ACHN (cell line): ENCODE measurements around the gene TANC1.
A peak's percentile ranks its signal among the peaks of the same experiment; 100 is the strongest.

Experiments used
- DNase-seq: peaks from one replicate; pipeline ENCODE4 v3.0.0-alpha.2; 2015
- in situ Hi-C: cut with HindIII; loops from 2 replicates; pipeline ENCODE4 v1.10.0; 2017; ENCODE audit warnings: low sequenced_read_pairs, low pct_ligation_motif_present, low pct_unique_long_range_greater_than_20kb

Gene TANC1

GRCh38 chr2:158989165-158989564 is 20.7 kb downstream of the TANC1 start:
- no peak for DNase-seq
- in situ Hi-C loops: no loop called here

- in situ Hi-C loops: no loop called here
- peak; percentile 60 for DNase-seq
Observed at GRCh38 chr2:158990397-158991214, 22.2 kb downstream of the TANC1 start.

- in situ Hi-C loops: no loop called here
- DNase-seq: no peak
Observed at GRCh38 chr2:158993030-158993429, 24.6 kb downstream of the TANC1 start.

GRCh38 chr2:158993721-158994587 is 25.5 kb downstream of the TANC1 start:
- no peak for DNase-seq
- in situ Hi-C loops: no loop called here

- in situ Hi-C loops: no loop called here
- DNase-seq: no peak
Observed at GRCh38 chr2:158994920-158995676, 26.7 kb downstream of the TANC1 start.

GRCh38 chr2:158995677-158996049 is 27.2 kb downstream of the TANC1 start:
- no peak for DNase-seq
- in situ Hi-C loops: no loop called here

- DNase-seq: peak; percentile 6
- in situ Hi-C loops: no loop called here
Observed at GRCh38 chr2:158996378-158996993, 28.0 kb downstream of the TANC1 start.

- in situ Hi-C loops: no loop called here
- DNase-seq: no peak
Observed at GRCh38 chr2:158997037-158997790, 28.8 kb downstream of the TANC1 start.

GRCh38 chr2:158998551-158999248 is 30.3 kb downstream of the TANC1 start:
- in situ Hi-C loops: no loop called here
- no peak for DNase-seq

GRCh38 chr2:158999458-158999857 is 31.0 kb downstream of the TANC1 start:
- in situ Hi-C loops: no loop called here
- no peak for DNase-seq

- in situ Hi-C loops: no loop called here
Observed at GRCh38 chr2:159000072-159000471, 31.6 kb downstream of the TANC1 start.

GRCh38 chr2:159002462-159003111 is 34.1 kb downstream of the TANC1 start:
- DNase-seq: no peak
- in situ Hi-C loops: no loop called here

More at GRCh38 chr2:159000072-159000471, 31.6 kb downstream of the TANC1 start:
- DNase-seq: no peak

- DNase-seq: no peak
- in situ Hi-C loops: no loop called here
Observed at GRCh38 chr2:159003555-159003954, 35.1 kb downstream of the TANC1 start.

- in situ Hi-C loops: no loop called here
- DNase-seq: no peak
Observed at GRCh38 chr2:159004849-159005248, 36.4 kb downstream of the TANC1 start.

- in situ Hi-C loops: no loop called here
- DNase-seq: no peak
Observed at GRCh38 chr2:159009940-159010339, 41.5 kb downstream of the TANC1 start.

- in situ Hi-C loops: no loop called here
- peak; percentile 10 for DNase-seq
Observed at GRCh38 chr2:159010340-159010739, 41.9 kb downstream of the TANC1 start.

GRCh38 chr2:159010963-159011362 is 42.5 kb downstream of the TANC1 start:
- in situ Hi-C loops: no loop called here
- DNase-seq: no peak
